22Rv1 (cell line): ENCODE data around the gene APLF.

Source experiments
- ZFX ChIP-seq: fragments of 450-650 bp; IDR thresholded peaks from 2 replicates; pipeline ENCODE4 v1.6.1; 2017; ENCODE audit warnings: antibody characterized with exemption, borderline replicate concordance
- TF ChIP-seq, protein P1 (sequence below): fragments of 450-650 bp; IDR thresholded peaks from 2 replicates; pipeline ENCODE4 v1.5.1; 2017; ENCODE audit warnings: mild to moderate bottlenecking

- TF ChIP-seq, protein P1, sequence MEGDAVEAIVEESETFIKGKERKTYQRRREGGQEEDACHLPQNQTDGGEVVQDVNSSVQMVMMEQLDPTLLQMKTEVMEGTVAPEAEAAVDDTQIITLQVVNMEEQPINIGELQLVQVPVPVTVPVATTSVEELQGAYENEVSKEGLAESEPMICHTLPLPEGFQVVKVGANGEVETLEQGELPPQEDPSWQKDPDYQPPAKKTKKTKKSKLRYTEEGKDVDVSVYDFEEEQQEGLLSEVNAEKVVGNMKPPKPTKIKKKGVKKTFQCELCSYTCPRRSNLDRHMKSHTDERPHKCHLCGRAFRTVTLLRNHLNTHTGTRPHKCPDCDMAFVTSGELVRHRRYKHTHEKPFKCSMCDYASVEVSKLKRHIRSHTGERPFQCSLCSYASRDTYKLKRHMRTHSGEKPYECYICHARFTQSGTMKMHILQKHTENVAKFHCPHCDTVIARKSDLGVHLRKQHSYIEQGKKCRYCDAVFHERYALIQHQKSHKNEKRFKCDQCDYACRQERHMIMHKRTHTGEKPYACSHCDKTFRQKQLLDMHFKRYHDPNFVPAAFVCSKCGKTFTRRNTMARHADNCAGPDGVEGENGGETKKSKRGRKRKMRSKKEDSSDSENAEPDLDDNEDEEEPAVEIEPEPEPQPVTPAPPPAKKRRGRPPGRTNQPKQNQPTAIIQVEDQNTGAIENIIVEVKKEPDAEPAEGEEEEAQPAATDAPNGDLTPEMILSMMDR: no peak
- no peak for TF ChIP-seq ZFX
Measured at GRCh38 chr2:68548396-68548795, 81.0 kb downstream of the APLF start.
